GM12801 (cell line): ENCODE measurements around the gene CCDC182.

Experiments used
- CTCF ChIP-seq: IDR thresholded peaks from one replicate; pipeline ENCODE4 v1.5.1; 2011; ENCODE audit warnings: control low read depth; ENCODE audit not compliant: insufficient read length; ENCODE audit errors: extremely low read depth

The CCDC182 gene

GRCh38 chr17:57749701-57750100 lies 4.6 kb upstream of the CCDC182 start:
- no peak for TF ChIP-seq CTCF

GRCh38 chr17:57747221-57748017 lies 2.3 kb upstream of the CCDC182 start:
- TF ChIP-seq CTCF: no peak

GRCh38 chr17:57746221-57746620 lies 1.1 kb upstream of the CCDC182 start:
- no peak for TF ChIP-seq CTCF

- TF ChIP-seq CTCF: no peak
Observed at GRCh38 chr17:57744195-57745170, 616 bp downstream of the CCDC182 start.

DNA sequence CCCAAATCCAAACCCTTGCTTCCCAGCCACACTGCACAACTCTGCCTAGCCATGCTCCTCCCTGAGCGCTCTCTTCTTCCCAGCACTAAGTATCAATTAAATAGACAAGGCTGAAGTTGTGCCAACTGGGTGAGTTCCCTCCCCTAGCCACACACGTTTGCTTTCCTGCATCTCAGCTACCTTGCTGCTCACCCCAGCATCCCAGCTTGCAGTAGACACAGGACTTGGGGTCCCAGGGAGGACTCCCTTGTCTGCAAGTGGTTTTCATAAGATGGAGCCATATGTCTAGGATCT lies 4.9 kb downstream of the CCDC182 start:
- no peak for TF ChIP-seq CTCF

DNA sequence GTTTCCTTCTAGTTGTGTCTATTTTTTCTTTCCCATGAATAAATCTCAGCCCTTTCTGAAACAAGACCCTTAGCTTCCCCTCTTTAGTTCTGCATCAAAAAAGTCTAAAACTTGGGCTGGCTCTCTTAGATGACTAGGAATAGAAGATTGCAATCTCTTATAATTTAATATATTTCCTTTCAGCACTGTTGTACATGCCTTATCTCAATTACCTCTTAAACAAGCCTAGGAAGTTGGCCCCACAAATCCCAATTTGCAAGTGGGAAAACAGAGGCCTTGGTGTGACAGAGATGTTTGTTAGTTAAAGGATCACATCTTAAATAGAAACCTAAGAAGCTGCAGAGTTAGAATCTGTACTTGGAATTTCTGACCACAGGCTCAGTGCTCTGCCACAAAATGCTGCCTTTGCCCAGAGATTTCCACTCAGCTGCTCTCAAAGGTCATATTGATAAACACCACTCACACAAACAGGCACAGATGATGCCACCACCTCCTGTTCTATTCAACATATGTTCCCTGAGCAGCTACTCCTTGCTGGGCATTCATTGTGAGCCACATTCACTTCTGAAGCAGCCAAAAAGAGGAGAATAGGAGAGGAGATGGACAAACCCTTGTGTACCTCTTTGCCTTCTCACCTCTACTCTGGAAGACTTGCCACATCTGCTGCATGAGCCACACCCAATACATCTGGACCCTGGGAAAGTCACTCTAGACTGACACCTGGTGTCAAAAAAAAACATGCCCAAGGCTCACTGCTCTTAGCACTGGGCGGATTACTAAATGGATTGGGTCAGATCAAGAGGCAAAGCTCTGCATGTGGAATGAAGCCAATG lies 5.5 kb downstream of the CCDC182 start:
- no peak for TF ChIP-seq CTCF

- TF ChIP-seq CTCF: no peak
Observed at GRCh38 chr17:57737450-57737849, 7.6 kb downstream of the CCDC182 start.
